PFSK-1 (cell line): ENCODE data around the gene TPD52L2.
A peak's percentile ranks its signal among the peaks of the same experiment; 100 is the strongest.

Source experiments
- FOXP2 ChIP-seq: optimal IDR thresholded peaks from 2 replicates; pipeline ENCODE3; 2011; ENCODE audit warnings: borderline replicate concordance, control low read depth, inconsistent platforms; ENCODE audit not compliant: insufficient read depth; ENCODE audit errors: extremely low read length, extremely low read depth
- POLR2AphosphoS5 ChIP-seq: IDR thresholded peaks from 2 replicates; pipeline ENCODE4 v1.6.1; 2012; ENCODE audit warnings: low read depth, mild to moderate bottlenecking, control low read depth, low read length, moderate library complexity
- SIN3A ChIP-seq: IDR thresholded peaks from 2 replicates; pipeline ENCODE4 v1.6.1; 2012; ENCODE audit warnings: mild to moderate bottlenecking, low read length, moderate library complexity, borderline replicate concordance; ENCODE audit not compliant: insufficient read depth
- TAF1 ChIP-seq: IDR thresholded peaks from 2 replicates; pipeline ENCODE4 v1.6.1; 2012; ENCODE audit warnings: low read length, control low read depth, borderline replicate concordance; ENCODE audit not compliant: insufficient read depth
- TF ChIP-seq, protein P1 (sequence below), 2 experiments: IDR thresholded peaks; 2 replicates each; pipeline versions ENCODE4 v1.6.1 to v1.8.0; 2011 to 2012; ENCODE audit warnings: low read depth in 2 of 2, low read length in 2 of 2, control low read depth in 1 of 2, inconsistent platforms in 1 of 2, mild to moderate bottlenecking in 1 of 2, moderate library complexity in 1 of 2; ENCODE audit not compliant: insufficient read depth in 1 of 2

The TPD52L2 gene

DNA sequence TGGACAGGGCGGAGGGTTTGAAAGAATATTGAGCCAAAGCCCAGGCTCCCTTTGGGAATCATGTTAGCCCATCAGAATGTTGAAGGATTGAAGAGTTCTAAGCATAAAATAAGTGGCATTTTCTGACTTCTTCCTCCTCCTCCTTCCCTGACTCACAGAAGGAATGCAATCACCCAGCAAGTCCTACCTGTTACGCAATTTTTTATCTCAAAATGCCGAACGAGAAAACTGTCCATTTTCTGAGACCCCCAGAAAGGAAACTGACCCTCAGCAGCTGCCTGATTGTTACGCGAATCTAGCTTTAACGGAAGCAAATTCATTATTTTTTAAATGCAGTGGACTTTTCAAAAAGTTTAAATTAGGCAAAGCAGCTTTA, 25.1 kb downstream of the TPD52L2 start:
- TF ChIP-seq TAF1, result no peak
- TF ChIP-seq, protein P1, sequence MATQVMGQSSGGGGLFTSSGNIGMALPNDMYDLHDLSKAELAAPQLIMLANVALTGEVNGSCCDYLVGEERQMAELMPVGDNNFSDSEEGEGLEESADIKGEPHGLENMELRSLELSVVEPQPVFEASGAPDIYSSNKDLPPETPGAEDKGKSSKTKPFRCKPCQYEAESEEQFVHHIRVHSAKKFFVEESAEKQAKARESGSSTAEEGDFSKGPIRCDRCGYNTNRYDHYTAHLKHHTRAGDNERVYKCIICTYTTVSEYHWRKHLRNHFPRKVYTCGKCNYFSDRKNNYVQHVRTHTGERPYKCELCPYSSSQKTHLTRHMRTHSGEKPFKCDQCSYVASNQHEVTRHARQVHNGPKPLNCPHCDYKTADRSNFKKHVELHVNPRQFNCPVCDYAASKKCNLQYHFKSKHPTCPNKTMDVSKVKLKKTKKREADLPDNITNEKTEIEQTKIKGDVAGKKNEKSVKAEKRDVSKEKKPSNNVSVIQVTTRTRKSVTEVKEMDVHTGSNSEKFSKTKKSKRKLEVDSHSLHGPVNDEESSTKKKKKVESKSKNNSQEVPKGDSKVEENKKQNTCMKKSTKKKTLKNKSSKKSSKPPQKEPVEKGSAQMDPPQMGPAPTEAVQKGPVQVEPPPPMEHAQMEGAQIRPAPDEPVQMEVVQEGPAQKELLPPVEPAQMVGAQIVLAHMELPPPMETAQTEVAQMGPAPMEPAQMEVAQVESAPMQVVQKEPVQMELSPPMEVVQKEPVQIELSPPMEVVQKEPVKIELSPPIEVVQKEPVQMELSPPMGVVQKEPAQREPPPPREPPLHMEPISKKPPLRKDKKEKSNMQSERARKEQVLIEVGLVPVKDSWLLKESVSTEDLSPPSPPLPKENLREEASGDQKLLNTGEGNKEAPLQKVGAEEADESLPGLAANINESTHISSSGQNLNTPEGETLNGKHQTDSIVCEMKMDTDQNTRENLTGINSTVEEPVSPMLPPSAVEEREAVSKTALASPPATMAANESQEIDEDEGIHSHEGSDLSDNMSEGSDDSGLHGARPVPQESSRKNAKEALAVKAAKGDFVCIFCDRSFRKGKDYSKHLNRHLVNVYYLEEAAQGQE (IDR thresholded peaks at IDR 0.05; ENCODE audit: insufficient read depth in 1 of 2, low read depth in 2 of 2, low read length in 2 of 2), result no peak

DNA sequence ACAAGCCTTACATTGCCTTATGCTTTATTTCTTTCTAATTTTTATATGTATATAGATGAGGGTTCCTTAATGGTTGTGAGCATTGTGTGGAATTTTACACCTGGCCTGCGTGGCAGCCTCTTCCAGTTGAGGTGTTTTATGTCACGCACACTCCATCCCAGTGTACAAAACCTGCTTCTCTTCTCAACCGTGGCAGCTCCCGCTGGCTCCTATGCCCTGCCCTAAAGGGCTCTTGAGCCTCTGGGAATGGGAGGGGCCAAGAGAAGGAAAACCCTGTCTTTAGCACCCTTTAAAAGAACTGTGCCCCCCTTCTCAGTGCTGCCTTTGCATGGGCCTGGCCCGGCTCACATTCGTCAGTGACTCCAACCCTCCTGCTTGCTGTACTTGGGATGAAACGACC, 25.5 kb downstream of the TPD52L2 start:
- TF ChIP-seq, protein P1 (IDR thresholded peaks at IDR 0.05; ENCODE audit: insufficient read depth in 1 of 2, low read depth in 2 of 2, low read length in 2 of 2), result no peak
- TF ChIP-seq TAF1 (no peak), POLR2AphosphoS5 (no peak), SIN3A (no peak), FOXP2 (no peak)

DNA sequence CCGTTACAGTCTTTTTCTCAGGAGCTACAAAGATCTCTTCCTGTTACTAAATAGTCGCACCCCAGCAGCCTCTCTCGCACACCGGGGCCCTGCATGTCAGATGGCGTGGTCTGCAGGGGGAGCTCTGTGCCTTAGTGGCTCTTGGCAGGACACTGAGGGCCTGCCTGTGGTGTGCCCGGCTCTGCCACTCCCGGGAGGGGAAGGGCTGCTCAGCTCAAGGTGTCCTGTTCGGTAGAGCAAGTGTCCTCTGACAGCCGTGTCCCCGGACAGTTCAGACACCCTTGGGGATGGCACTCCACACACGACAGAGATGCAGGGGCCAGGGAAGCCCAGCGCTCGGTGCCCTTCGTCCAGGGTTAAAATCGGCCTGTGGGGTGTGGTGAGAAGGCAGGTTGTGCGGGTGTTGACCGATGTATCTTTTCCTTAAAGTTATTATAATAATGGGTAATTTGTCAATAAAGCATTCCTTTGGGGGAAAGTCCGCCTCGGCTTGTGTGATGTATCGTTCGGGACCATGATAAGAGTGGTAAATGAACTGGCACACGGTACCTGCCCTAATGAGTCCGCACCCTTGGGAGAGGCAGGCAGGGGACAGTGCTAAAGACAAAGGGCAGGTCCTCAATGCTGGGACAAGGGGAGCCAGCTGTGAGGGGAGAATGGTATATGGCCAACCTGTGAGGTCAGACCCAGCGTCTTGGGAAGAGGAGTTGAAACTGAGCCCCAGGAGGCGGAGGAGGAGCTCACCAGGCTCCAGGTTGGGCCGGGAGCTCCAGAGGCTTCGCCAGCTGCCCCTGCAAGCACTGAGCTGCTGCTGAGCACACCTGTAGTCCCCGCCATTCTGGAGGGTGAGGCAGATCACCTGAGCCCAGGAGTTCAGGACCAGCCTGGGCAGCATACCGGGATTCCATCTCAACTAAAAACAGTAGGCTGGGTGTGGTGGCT, 26.3 kb downstream of the TPD52L2 start:
- TF ChIP-seq TAF1 (no peak), SIN3A (no peak), POLR2AphosphoS5 (no peak)
- TF ChIP-seq, protein P1 (IDR thresholded peaks at IDR 0.05; ENCODE audit: insufficient read depth in 1 of 2, low read depth in 2 of 2, low read length in 2 of 2), result no peak

DNA sequence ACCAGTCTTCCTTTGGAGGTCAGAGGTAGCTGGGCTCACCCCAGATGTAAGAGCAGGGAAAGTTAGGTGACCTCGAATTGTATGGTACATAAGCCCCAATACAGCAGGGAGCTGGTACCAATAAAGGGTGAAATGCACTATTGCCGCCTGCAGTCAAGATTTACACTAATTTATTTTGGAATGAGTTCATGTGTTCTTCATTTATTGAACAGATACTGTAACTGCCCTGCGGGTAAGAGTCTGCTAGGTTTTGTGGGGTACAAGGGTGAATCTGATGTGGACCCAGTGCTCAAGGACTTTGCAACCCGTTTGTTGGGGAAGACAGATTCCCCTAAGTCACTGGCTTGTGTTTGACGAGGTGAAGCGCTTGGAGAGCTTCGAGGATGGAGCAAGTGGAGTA, 27.3 kb downstream of the TPD52L2 start:
- no peak for TF ChIP-seq TAF1
- TF ChIP-seq FOXP2, result no peak
- no peak for TF ChIP-seq POLR2AphosphoS5
- no peak for TF ChIP-seq SIN3A
- TF ChIP-seq, protein P1 (IDR thresholded peaks at IDR 0.05; ENCODE audit: insufficient read depth in 1 of 2, low read depth in 2 of 2, low read length in 2 of 2), result no peak

DNA sequence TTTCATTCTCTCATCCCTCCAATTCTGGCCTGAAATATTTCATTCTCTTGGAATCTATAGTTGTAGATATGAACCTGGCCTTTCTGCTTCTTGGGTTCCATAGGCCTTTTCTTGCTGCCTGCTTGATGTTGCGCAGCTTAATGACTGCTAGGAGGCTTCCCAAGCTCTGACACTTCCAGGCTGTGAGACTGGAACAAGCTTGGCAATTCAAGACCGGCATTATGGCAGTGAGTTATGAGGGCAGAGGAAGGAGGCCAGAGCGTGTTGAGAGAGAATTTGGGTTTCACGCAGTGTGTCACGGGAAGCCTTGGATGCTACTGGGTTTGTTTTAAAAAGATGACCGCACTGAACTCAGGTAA, 28.9 kb downstream of the TPD52L2 start:
- TF ChIP-seq TAF1 (no peak), SIN3A (0 out of 2 replicates have a peak, but pooled peaks have one; percentile 21)
